ENCODE data around the gene LSAMP. TPM values are rescaled to one million over a fixed set of nuclear protein-coding genes. Genes with fewer than 3 reads are reported as not detected.

LSAMP gene
- total RNA-seq, 2 experiments from 2014 or later = not detected

GRCh38 chr3:115931581-115931980 is 513.7 kb downstream of the LSAMP start:
- TF ChIP-seq CTCF (IDR thresholded peaks at IDR 0.05) = no peak
- intact Hi-C loops (cut with micrococcal nuclease) = no loop called here

GRCh38 chr3:115930922-115931321 is 514.4 kb downstream of the LSAMP start:
- Mint-ChIP-seq H3K27ac (no peak overlapping the region), H3K4me1 (ENCODE audit: low read depth) (no peaks in the 10 kb centered on the region), H3K9me3 (no peaks in the 10 kb centered on the region), H3K27me3 (peaks cover 11% of the 10 kb centered on the region), H3K4me3 (no peak overlapping the region), H3K36me3 (ENCODE audit: low read depth) (no peaks in the 10 kb centered on the region)
- CTCF ChIA-PET = no interaction called here
- ATAC-seq (no peak), DNase-seq (no peak)
- POLR2A ChIA-PET = no interaction called here
- TF ChIP-seq CTCF (IDR thresholded peaks at IDR 0.05) = no peak
- intact Hi-C loops (cut with micrococcal nuclease) = no loop called here

More at GRCh38 chr3:115931581-115931980, 513.7 kb downstream of the LSAMP start:
- ChIA-PET POLR2A (no interaction called here), CTCF (no interaction called here)
- DNase-seq = no peak
- H3K4me3 Mint-ChIP-seq = no peak overlapping the region
- H3K27ac Mint-ChIP-seq = no peak overlapping the region
- H3K9me3 Mint-ChIP-seq = no peaks in the 10 kb centered on the region
- ATAC-seq = no peak
- peaks cover 8% of the 10 kb centered on the region for H3K27me3 Mint-ChIP-seq
- H3K4me1 Mint-ChIP-seq (ENCODE audit: low read depth) = no peaks in the 10 kb centered on the region
- H3K36me3 Mint-ChIP-seq (ENCODE audit: low read depth) = no peaks in the 10 kb centered on the region

GRCh38 chr3:115930168-115930567 is 515.1 kb downstream of the LSAMP start:
- no peak for DNase-seq
- Mint-ChIP-seq H3K27me3 (peaks cover 11% of the 10 kb centered on the region), H3K4me3 (no peak overlapping the region), H3K36me3 (ENCODE audit: low read depth) (no peaks in the 10 kb centered on the region), H3K9me3 (no peaks in the 10 kb centered on the region), H3K27ac (no peak overlapping the region), H3K4me1 (ENCODE audit: low read depth) (no peaks in the 10 kb centered on the region)
- CTCF ChIA-PET = no interaction called here
- no peak for TF ChIP-seq CTCF (IDR thresholded peaks at IDR 0.05)
- intact Hi-C loops (cut with micrococcal nuclease) = no loop called here
- no peak for ATAC-seq
- POLR2A ChIA-PET = no interaction called here

- intact Hi-C loops (cut with micrococcal nuclease) = no loop called here
- TF ChIP-seq CTCF (IDR thresholded peaks at IDR 0.05) = no peak
- ATAC-seq (no peak), DNase-seq (no peak)
- Mint-ChIP-seq H3K4me3 (no peak overlapping the region), H3K9me3 (no peaks in the 10 kb centered on the region), H3K36me3 (ENCODE audit: low read depth) (no peaks in the 10 kb centered on the region), H3K4me1 (ENCODE audit: low read depth) (no peaks in the 10 kb centered on the region), H3K27me3 (peaks cover 13% of the 10 kb centered on the region), H3K27ac (no peak overlapping the region)
- CTCF ChIA-PET = no interaction called here
- POLR2A ChIA-PET = no interaction called here
Measured at GRCh38 chr3:115928376-115928775, 516.9 kb downstream of the LSAMP start.

GRCh38 chr3:115927197-115927596 is 518.1 kb downstream of the LSAMP start:
- Mint-ChIP-seq H3K36me3 (ENCODE audit: low read depth) (no peaks in the 10 kb centered on the region), H3K27ac (no peak overlapping the region), H3K4me1 (ENCODE audit: low read depth) (no peaks in the 10 kb centered on the region), H3K27me3 (peaks cover 13% of the 10 kb centered on the region), H3K9me3 (no peaks in the 10 kb centered on the region), H3K4me3 (no peak overlapping the region)
- ATAC-seq (no peak), DNase-seq (no peak)
- ChIA-PET CTCF (no interaction called here), POLR2A (no interaction called here)
- no peak for TF ChIP-seq CTCF (IDR thresholded peaks at IDR 0.05)
- intact Hi-C loops (cut with micrococcal nuclease) = no loop called here

All from activated CD8-positive, alpha-beta T cell treated with anti-CD3 and anti-CD28 coated beads for 36 hours (primary cell).